IMR-90 (cell line): Measurements from ENCODE around the gene TESK2. TPM values are rescaled to one million over a fixed set of nuclear protein-coding genes. Genes with fewer than 3 reads are reported as not detected.

ENCODE experiments used
- ATAC-seq: fragments of 200-7000 bp; cut with Tn5 transposase; 2 replicates; pipeline ENCODE4 v1.9.1; 2020; ENCODE audit warnings: low read depth, mild to moderate bottlenecking, moderate library complexity
- BruUV-seq: library from RNA; stranded (reverse); fragments of 400-500 nt; replicated peaks from 2 replicates; lab custom pipeline; 2021; lab: Mats Ljungman, UMichigan
- CTCF ChIA-PET: fragments of 300-600 bp; formaldehyde crosslinking; extraction: SDS; loops from one replicate; lab custom pipeline; 2021; ENCODE audit warnings: antibody characterized with exemption; lab: Yijun Ruan, JAX
- POLR2A ChIA-PET: fragments of 300-600 bp; sonication (Branson Sonifier 250); formaldehyde crosslinking; loops from one replicate; lab custom pipeline; 2022; ENCODE audit warnings: antibody characterized with exemption; ENCODE audit not compliant: unreplicated experiment; lab: Charles Lee
- DNase-seq: peaks from one replicate; pipeline ENCODE4 v3.0.0; 2013
- H2AFZ ChIP-seq: replicated peaks from 2 replicates; pipeline ENCODE3; 2013; ENCODE audit warnings: low read length, mild to moderate bottlenecking; ENCODE audit not compliant: poor library complexity
- H2AK5ac ChIP-seq: 2 replicates; pipeline ENCODE4 v1.6.1; 2013; ENCODE audit warnings: low read depth, low read length, inconsistent platforms
- H2AK9ac ChIP-seq: replicated peaks from 2 replicates; pipeline ENCODE3; 2013; ENCODE audit warnings: mild to moderate bottlenecking, low read depth, low read length, moderate library complexity; ENCODE audit not compliant: poor library complexity
- H2BK120ac ChIP-seq: 2 replicates; pipeline ENCODE4 v1.6.1; 2013; ENCODE audit warnings: low read depth, low read length, inconsistent platforms
- H2BK15ac ChIP-seq: 3 replicates; pipeline ENCODE4 v1.6.1; 2013; ENCODE audit warnings: low read depth, low read length, inconsistent platforms
- H2BK20ac ChIP-seq: 2 replicates; pipeline ENCODE4 v1.6.1; 2013; ENCODE audit warnings: low read depth, mild to moderate bottlenecking, inconsistent platforms, low read length, moderate library complexity
- H2BK5ac ChIP-seq: 2 replicates; pipeline ENCODE4 v1.6.1; 2013; ENCODE audit warnings: mild to moderate bottlenecking, low read depth, low read length, inconsistent platforms; ENCODE audit not compliant: poor library complexity, severe bottlenecking
- H3K14ac ChIP-seq: replicated peaks from 2 replicates; pipeline ENCODE4 v1.6.1; 2013; ENCODE audit warnings: low read depth, low read length, inconsistent platforms
- H3K18ac ChIP-seq: 2 replicates; pipeline ENCODE4 v1.6.1; 2013; ENCODE audit warnings: low read depth, low read length, control low read depth
- H3K23ac ChIP-seq: 2 replicates; pipeline ENCODE4 v1.6.1; 2013; ENCODE audit warnings: low read depth, low read length, inconsistent platforms
- H3K27ac ChIP-seq: 2 replicates; pipeline ENCODE4 v1.5.1; 2013; ENCODE audit warnings: mild to moderate bottlenecking, control low read depth, low read length; ENCODE audit not compliant: insufficient read depth
- H3K27me3 ChIP-seq: 2 replicates; pipeline ENCODE4 v1.6.1; 2013; ENCODE audit warnings: low read length; ENCODE audit not compliant: control insufficient read depth, insufficient read depth
- H3K36me3 ChIP-seq: 2 replicates; pipeline ENCODE4 v1.6.1; 2013; ENCODE audit warnings: low read length, mixed read lengths; ENCODE audit not compliant: control insufficient read depth, insufficient read depth
- H3K4ac ChIP-seq: 2 replicates; pipeline ENCODE4 v1.6.1; 2013; ENCODE audit warnings: low read depth, low read length, inconsistent platforms
- H3K4me1 ChIP-seq: 2 replicates; pipeline ENCODE4 v1.6.1; 2013; ENCODE audit warnings: low read length, mixed read lengths; ENCODE audit not compliant: control insufficient read depth, insufficient read depth
- H3K4me2 ChIP-seq: 2 replicates; pipeline ENCODE4 v1.6.1; 2013; ENCODE audit warnings: low read depth, mild to moderate bottlenecking, control low read depth, low read length, moderate library complexity
- H3K4me3 ChIP-seq: 2 replicates; pipeline ENCODE4 v1.5.1; 2013; ENCODE audit warnings: low read depth, mild to moderate bottlenecking, control low read depth, low read length, moderate library complexity; ENCODE audit not compliant: insufficient read depth
- H3K56ac ChIP-seq: 2 replicates; pipeline ENCODE4 v1.6.1; 2013; ENCODE audit warnings: low read length, inconsistent platforms; ENCODE audit not compliant: insufficient read depth; ENCODE audit errors: extremely low read depth
- H3K79me1 ChIP-seq, 2 experiments: 2 replicates each; pipeline ENCODE4 v1.6.1; 2013; ENCODE audit warnings: low read length in 2 of 2, inconsistent platforms in 1 of 2, low read depth in 1 of 2
- H3K9ac ChIP-seq: 2 replicates; pipeline ENCODE4 v1.6.1; 2013; ENCODE audit warnings: low read depth, low read length, control low read depth
- H3K9me1 ChIP-seq: 2 replicates; pipeline ENCODE4 v1.6.1; 2013; ENCODE audit warnings: low read length, inconsistent platforms; ENCODE audit not compliant: insufficient read depth
- H3K9me3 ChIP-seq: 2 replicates; pipeline ENCODE4 v1.6.1; 2013; ENCODE audit warnings: low read length; ENCODE audit not compliant: control insufficient read depth, insufficient read depth
- H4K20me1 ChIP-seq: 2 replicates; pipeline ENCODE4 v1.6.1; 2013; ENCODE audit warnings: low read length, inconsistent platforms; ENCODE audit not compliant: insufficient read depth
- H4K5ac ChIP-seq: 2 replicates; pipeline ENCODE4 v1.6.1; 2013; ENCODE audit warnings: mild to moderate bottlenecking, low read depth, low read length, control low read depth
- H4K8ac ChIP-seq, 2 experiments: 2 replicates each; pipeline ENCODE4 v1.6.1; 2013; ENCODE audit warnings: low read depth in 2 of 2, low read length in 2 of 2, control low read depth in 1 of 2, inconsistent platforms in 1 of 2
- H4K91ac ChIP-seq: 2 replicates; pipeline ENCODE4 v1.6.1; 2013; ENCODE audit warnings: low read depth, low read length, inconsistent platforms; ENCODE audit not compliant: insufficient read depth
- BHLHE40 ChIP-seq: fragments of 150-350 bp; IDR thresholded peaks from 2 replicates; pipeline ENCODE4 v1.6.1; 2016; ENCODE audit warnings: mild to moderate bottlenecking, low read depth, low read length
- CEBPB ChIP-seq: IDR thresholded peaks from 2 replicates; pipeline ENCODE4 v1.6.1; 2012; ENCODE audit warnings: low read depth, low read length, improper control_type of control experiment
- CTCF ChIP-seq: conservative IDR thresholded peaks from 2 replicates; pipeline ENCODE4 v1.5.1; 2012; ENCODE audit warnings: mild to moderate bottlenecking, low read depth, low read length, improper control_type of control experiment
- ELK1 ChIP-seq: fragments of 150-350 bp; IDR thresholded peaks from 2 replicates; pipeline ENCODE4 v1.6.1; 2016; ENCODE audit warnings: low read depth, mild to moderate bottlenecking, low read length, moderate library complexity, borderline replicate concordance
- MAFK ChIP-seq: IDR thresholded peaks from 2 replicates; pipeline ENCODE4 v1.6.1; 2012; ENCODE audit warnings: low read depth, low read length, improper control_type of control experiment
- MAZ ChIP-seq: IDR thresholded peaks from 2 replicates; pipeline ENCODE4 v1.6.1; 2012; ENCODE audit warnings: low read depth, mild to moderate bottlenecking, low read length, improper control_type of control experiment, moderate library complexity, borderline replicate concordance
- MXI1 ChIP-seq: IDR thresholded peaks from 2 replicates; pipeline ENCODE4 v1.6.1; 2012; ENCODE audit warnings: low read depth, mild to moderate bottlenecking, low read length, moderate library complexity, borderline replicate concordance
- NFE2L2 ChIP-seq: fragments of 150-350 bp; IDR thresholded peaks from 2 replicates; pipeline ENCODE4 v1.6.1; 2016; ENCODE audit warnings: low read depth, mild to moderate bottlenecking, low read length
- POLR2A ChIP-seq: IDR thresholded peaks from 2 replicates; pipeline ENCODE4 v1.6.1; 2012; ENCODE audit warnings: mild to moderate bottlenecking, low read depth, low read length
- RAD21 ChIP-seq: IDR thresholded peaks from 2 replicates; pipeline ENCODE4 v1.6.1; 2012; ENCODE audit warnings: low read length, improper control_type of control experiment
- RCOR1 ChIP-seq: IDR thresholded peaks from 2 replicates; pipeline ENCODE4 v1.6.1; 2012; ENCODE audit warnings: mild to moderate bottlenecking, low read length, improper control_type of control experiment; ENCODE audit not compliant: insufficient replicate concordance
- SMC3 ChIP-seq: fragments of 150-350 bp; IDR thresholded peaks from 2 replicates; pipeline ENCODE4 v1.6.1; 2016; ENCODE audit warnings: low read depth, mild to moderate bottlenecking, antibody characterized with exemption, low read length, moderate library complexity
- WGBS, 2 experiments: methylation state at CpG; one replicate each; pipeline versions ENCODE4 v1.1.5 to v1.1.7; 2013; ENCODE audit warnings: missing lambda C conversion rate in 2 of 2; ENCODE audit not compliant: insufficient read length in 1 of 2; ENCODE audit errors: extremely low coverage in 2 of 2; 5-methylcytosine and 5-hydroxymethylcytosine counted together
- dilution Hi-C: fragments of 300-500 bp; cut with HindIII; formaldehyde crosslinking; loops from one replicate; pipeline ENCODE4 v1.14.3; 2018; ENCODE audit warnings: low sequenced_read_pairs; ENCODE audit not compliant: unreplicated experiment
- in situ Hi-C: fragments of 300-500 bp; cut with MboI; formaldehyde crosslinking; loops from 3 replicates; pipeline ENCODE4 v1.14.3; 2019; ENCODE audit warnings: low sequenced_read_pairs, inconsistent platforms, mixed read lengths
- intact Hi-C: fragments of 100-400 bp; cut with micrococcal nuclease; formaldehyde crosslinking; loops from 2 replicates; pipeline ENCODE4 v1.10.0; 2022
- polyA plus RNA-seq, 3 experiments: library from polyadenylated mRNA; depleted of rRNA; stranded (reverse); fragments of >200 nt; gene quantifications; 2 replicates each; pipeline ENCODE4 v1.2.3, GENCODE V29; 2012; ENCODE audit warnings: low replicate concordance in 1 of 3
- total RNA-seq: library from RNA; depleted of rRNA; stranded (reverse); fragments of >200 nt; gene quantifications from 2 replicates; pipeline ENCODE4 v1.2.3, GENCODE V29; 2012

TESK2 gene
- total and polyA plus RNA-seq, 2 of the 4 experiments (the other 2 are of a cell fraction), result 0.90 to 1.3 TPM

GRCh38 chr1:45503462-45504360 lies 12.7 kb upstream of the TESK2 start (continued):
- no peak for TF ChIP-seq BHLHE40

GRCh38 chr1:45501505-45501859 lies 10.5 kb upstream of the TESK2 start:
- Histone ChIP-seq H4K8ac (no peak overlapping the region; a peak in 1 of 4 replicates), H2BK120ac (no peak overlapping the region), H3K56ac (no peak overlapping the region), H4K20me1 (no peaks in the 10 kb centered on the region), H4K5ac (no peak overlapping the region), H3K27me3 (no peaks in the 10 kb centered on the region), H4K91ac (no peak overlapping the region), H3K9me1 (peaks cover 7% of the 10 kb centered on the region; the same call in 1 of the 2 replicates), H2AFZ (no peak overlapping the region), H3K4me1 (no peaks in the 10 kb centered on the region; the same call in 1 of the 2 replicates), H3K14ac (no peak overlapping the region), H3K4me2 (no peak overlapping the region), H3K79me1 (peaks cover 6 to 17% of the 10 kb centered on the region in 2 experiments; a peak in 2 of 4 replicates), H2AK9ac (no peak overlapping the region), H3K18ac (no peak overlapping the region), H2BK15ac (no peak overlapping the region), H2AK5ac (no peak overlapping the region), H2BK5ac (no peak overlapping the region), H3K4ac (no peak overlapping the region), H3K9ac (no peak overlapping the region), H3K9me3 (no peaks in the 10 kb centered on the region), H3K4me3 (no peak overlapping the region), H3K23ac (no peak overlapping the region), H3K36me3 (no peaks in the 10 kb centered on the region), H3K27ac (no peak overlapping the region), H2BK20ac (no peak overlapping the region)
- intact Hi-C loops, result no loop called here
- CTCF ChIA-PET, result interaction anchor here (0.7 kb wide), 1 partner anchor 11 kb away, joined by 6 read pairs; no protein-coding TSS in a partner anchor
- no peak for ATAC-seq
- dilution Hi-C loops, result no loop called here
- POLR2A ChIA-PET, result no interaction called here
- BruUV-seq, result no TSS peak
- DNase-seq, result no peak
- no CpG with 5 or more reads among the region's 2 CpGs for WGBS, 2 experiments
- in situ Hi-C loops, result no loop called here
- TF ChIP-seq POLR2A (no peak), RAD21 (no peak), MXI1 (no peak), MAZ (no peak), MAFK (no peak), NFE2L2 (no peak), SMC3 (no peak), CTCF (no peak), ELK1 (no peak), BHLHE40 (no peak), RCOR1 (no peak), CEBPB (no peak)
